Body of pancreas (tissue), 4 donors: ENCODE measurements around the gene TUT7. TPM values are rescaled to one million over a fixed set of nuclear protein-coding genes. Genes with fewer than 3 reads are reported as not detected.
"Not testable (repeated sequence)": the region's sequence is repeated elsewhere in the genome, so short reads cannot be mapped to it uniquely, and the experiment has no call there.

Source experiments
- ATAC-seq: fragments of 150-250 bp; one replicate; pipeline ENCODE4 v1.9.1; 2016
- DNase-seq, 4 donors: peaks; one replicate each; pipeline ENCODE4 v3.0.0-alpha.2; 2019
- H3K27ac ChIP-seq, 4 donors: fragments of 200-600 bp; sonication (generic); 1 replicate in 3 of 4; 2 replicates in 1 of 4; pipeline versions ENCODE4 v1.5.1 to v1.6.1; 2016 to 2019; ENCODE audit warnings: mild to moderate bottlenecking in 1 of 4, mixed read lengths in 1 of 4, moderate library complexity in 1 of 4
- H3K27me3 ChIP-seq, 2 donors: fragments of 200-600 bp; sonication (generic); one replicate each; pipeline ENCODE4 v1.6.0; 2016; ENCODE audit warnings: mild to moderate bottlenecking in 1 of 2
- H3K36me3 ChIP-seq, 2 donors: fragments of 200-600 bp; sonication (generic); replicated peaks in 1 of 2; 2 replicates each; pipeline ENCODE4 v1.5.1; 2016; ENCODE audit warnings: low read depth in 2 of 2; ENCODE audit not compliant: insufficient read depth in 1 of 2
- H3K4me1 ChIP-seq: fragments of 200-600 bp; sonication (generic); one replicate; pipeline ENCODE4 v1.6.0; 2016
- H3K4me3 ChIP-seq, 2 donors: fragments of 200-600 bp; sonication (generic); 1 replicate in 1 of 2; 2 replicates in 1 of 2; pipeline ENCODE4 v1.5.1; 2016 to 2019
- H3K9me3 ChIP-seq, 3 donors: fragments of 200-600 bp; sonication (generic); 1 replicate in 2 of 3; 2 replicates in 1 of 3; pipeline ENCODE4 v1.5.1; 2016
- CTCF ChIP-seq, 7 experiments: fragments of 450-650 bp in 4 of 7; fragments of 200-600 bp in 3 of 7; sonication (generic) in 3 of 7; IDR thresholded peaks; one replicate each; pipeline ENCODE4 v1.5.1; 2016 to 2019; ENCODE audit warnings: antibody characterized with exemption in 7 of 7
- POLR2A ChIP-seq, 3 donors: fragments of 450-650 bp; IDR thresholded peaks; one replicate each; pipeline ENCODE4 v1.6.1; 2016; ENCODE audit warnings: antibody characterized with exemption in 3 of 3, mild to moderate bottlenecking in 2 of 3
- WGBS, 2 donors: methylation state at CpG; one replicate each; pipeline ENCODE4 v1.1.5; 2017; 5-methylcytosine and 5-hydroxymethylcytosine counted together
- intact Hi-C: fragments of 100-400 bp; cut with DNase I; formaldehyde crosslinking; loops from one replicate; pipeline ENCODE4 v1.15.1; 2023
- total RNA-seq, 2 donors: library from RNA; depleted of rRNA; stranded (reverse); fragments of >200 nt; gene quantifications; one replicate each; pipeline ENCODE4 v1.1.0, GENCODE V29; 2016

Gene TUT7
- total RNA-seq, 2 donors from 2014 or later, result 24.4 to 60.3 TPM

GRCh38 chr9:86387376-86387775 lies 33.2 kb upstream of the TUT7 start:
- ATAC-seq, result no peak
- H3K9me3 ChIP-seq, result no peaks in the 10 kb centered on the region
- no peak overlapping the region for H3K4me3 ChIP-seq
- TF ChIP-seq CTCF (IDR thresholded peaks at IDR 0.05) (no peak), POLR2A (IDR thresholded peaks at IDR 0.05) (no peak)
- no peak for DNase-seq
- H3K27me3 ChIP-seq, result no peaks in the 10 kb centered on the region
- H3K27ac ChIP-seq, result no peak overlapping the region
- intact Hi-C loops, result no loop called here
- H3K4me1 ChIP-seq, result no peaks in the 10 kb centered on the region
- no peaks in the 10 kb centered on the region for H3K36me3 ChIP-seq
- WGBS, 2 donors, result 57 to 72% methylated on average over 3 of the region's 3 CpGs

GRCh38 chr9:86383000-86383399 lies 28.8 kb upstream of the TUT7 start:
- H3K4me1 ChIP-seq, H3K36me3 ChIP-seq, DNase-seq, H3K9me3 ChIP-seq, ATAC-seq, intact Hi-C loops, H3K4me3 ChIP-seq, H3K27me3 ChIP-seq, H3K27ac ChIP-seq: not testable (repeated sequence)
- 56 to 72% methylated on average over 9 to 11 of the region's 11 CpGs for WGBS, 2 donors

GRCh38 chr9:86376016-86376415 lies 21.8 kb upstream of the TUT7 start:
- TF ChIP-seq POLR2A (IDR thresholded peaks at IDR 0.05), result no peak
- no peak for TF ChIP-seq CTCF (IDR thresholded peaks at IDR 0.05)
- intact Hi-C loops, result no loop called here

GRCh38 chr9:86369810-86370209 lies 15.6 kb upstream of the TUT7 start:
- TF ChIP-seq CTCF (IDR thresholded peaks at IDR 0.05), result no peak
- no peak for TF ChIP-seq POLR2A (IDR thresholded peaks at IDR 0.05)
- ATAC-seq (peak; percentile 72), DNase-seq (no peak)
- intact Hi-C loops, result no loop called here
- H3K4me3 ChIP-seq, result no peak overlapping the region
- WGBS, 2 donors, result 45 to 57% methylated on average over 5 of the region's 5 CpGs
- no peaks in the 10 kb centered on the region for H3K36me3 ChIP-seq
- peaks cover 0 to 14% (median 0%) of the 10 kb centered on the region in 3 donors for H3K9me3 ChIP-seq
- peak overlapping the region in 3 of 4 donors; percentile 15 to 80 (median 60) for H3K27ac ChIP-seq
- no peaks in the 10 kb centered on the region for H3K27me3 ChIP-seq
- H3K4me1 ChIP-seq, result no peaks in the 10 kb centered on the region

More at GRCh38 chr9:86376016-86376415, 21.8 kb upstream of the TUT7 start:
- no peaks in the 10 kb centered on the region for H3K9me3 ChIP-seq
- H3K27ac ChIP-seq, result no peak overlapping the region
- no peaks in the 10 kb centered on the region for H3K36me3 ChIP-seq
- H3K4me3 ChIP-seq, result no peak overlapping the region
- no peak for DNase-seq
- H3K27me3 ChIP-seq, result no peaks in the 10 kb centered on the region
- H3K4me1 ChIP-seq, result no peaks in the 10 kb centered on the region
- no peak for ATAC-seq
- WGBS, 2 donors, result 85 to 87% methylated on average over 5 of the region's 5 CpGs

GRCh38 chr9:86368871-86369521 lies 14.8 kb upstream of the TUT7 start:
- DNase-seq, result peak in 1 of 4 donors; percentile 35
- TF ChIP-seq CTCF (IDR thresholded peaks at IDR 0.05) (no peak), POLR2A (IDR thresholded peaks at IDR 0.05) (no peak)
- H3K36me3 ChIP-seq, result no peaks in the 10 kb centered on the region
- no peak overlapping the region for H3K4me3 ChIP-seq
- 53 to 66% methylated on average over 3 of the region's 3 CpGs for WGBS, 2 donors
- H3K27ac ChIP-seq, result peak overlapping the region in 3 of 4 donors; percentile 15 to 80 (median 62)
- no peaks in the 10 kb centered on the region for H3K27me3 ChIP-seq
- peak; percentile 65 for ATAC-seq
- H3K4me1 ChIP-seq, result no peaks in the 10 kb centered on the region
- intact Hi-C loops, result no loop called here
- H3K9me3 ChIP-seq, result peaks cover 0 to 14% (median 0%) of the 10 kb centered on the region in 3 donors
